Globus pallidus (tissue), 1 donor: ENCODE data around the gene NPTN.
"Not testable (repeated sequence)": the region's sequence is repeated elsewhere in the genome, so short reads cannot be mapped to it uniquely, and the experiment has no call there.

ENCODE experiments used
- DNase-seq: peaks from one replicate; pipeline ENCODE4 v3.0.0-alpha.2; 2015; ENCODE audit warnings: low spot score

NPTN gene

DNA sequence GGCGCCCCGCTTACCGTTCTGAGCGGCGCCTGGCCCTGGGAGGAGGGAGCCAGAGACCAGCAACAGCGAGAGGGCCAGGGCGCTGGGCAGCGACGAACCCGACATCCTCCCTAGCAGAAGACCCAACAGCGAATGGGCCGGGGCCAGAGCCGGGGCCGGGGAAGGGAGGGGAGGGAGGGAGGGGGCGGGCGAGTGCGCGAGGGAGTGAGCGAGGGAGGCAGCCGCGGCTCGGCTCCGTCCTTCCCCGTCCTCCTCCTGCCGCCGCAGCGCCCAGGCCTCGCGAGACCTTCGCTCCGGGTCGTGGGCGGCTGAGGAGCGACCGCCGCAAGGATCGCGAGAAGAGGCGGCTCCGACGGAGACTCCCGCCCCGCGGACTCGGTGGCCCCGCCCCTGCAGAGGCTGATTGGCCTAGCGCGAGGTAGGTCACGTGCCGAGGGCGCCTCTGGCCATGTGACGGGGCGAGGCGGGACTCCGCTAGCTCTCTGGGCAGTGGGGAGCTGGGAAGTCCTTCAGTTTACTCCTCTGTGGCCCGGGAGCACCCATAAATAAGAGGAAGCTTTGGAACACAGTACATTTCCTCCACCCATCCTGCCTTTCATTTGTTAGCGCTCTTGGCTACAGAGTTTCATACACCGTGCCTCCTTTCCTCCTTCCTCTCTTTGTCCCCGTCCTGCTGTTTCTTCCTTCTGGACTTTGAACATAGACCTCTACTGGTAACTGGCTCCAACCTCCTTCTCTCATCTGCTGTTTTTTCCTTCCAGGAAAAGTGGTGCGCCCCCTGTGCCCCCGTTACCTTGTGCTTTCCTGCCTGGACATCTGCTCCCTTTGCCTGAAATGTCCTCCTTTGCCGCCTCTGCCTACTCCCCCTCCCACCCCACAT, at the start of gene NPTN:
TSS of gene NPTN (minus strand) at position 279 of the 880 bp plus-strand sequence. CDS start at position 105, 174 bp downstream.
- peak; percentile 97 for DNase-seq

DNA sequence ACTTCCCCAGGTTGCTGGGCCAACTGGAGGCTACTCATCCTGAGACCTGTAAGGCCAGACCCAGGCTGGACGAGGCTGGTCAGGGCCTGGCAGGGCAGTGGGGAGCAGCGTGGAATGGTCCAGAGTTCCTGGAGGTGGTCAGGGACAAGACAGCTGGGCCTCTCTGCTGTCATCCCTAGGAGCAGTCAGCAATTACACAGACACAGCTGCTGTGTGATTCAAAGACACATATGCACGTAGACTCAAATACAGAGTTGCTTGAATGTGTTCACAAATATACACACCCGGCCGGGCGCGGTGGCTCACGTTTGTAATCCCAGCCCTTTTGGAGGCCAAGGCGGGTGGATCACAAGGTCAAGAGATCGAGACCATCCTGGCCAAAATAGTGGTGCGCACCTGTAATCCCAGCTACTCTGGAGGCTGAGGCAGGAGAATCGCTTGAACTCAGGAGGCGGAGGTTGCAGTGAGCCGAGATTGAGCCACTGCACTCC, 49.5 kb upstream of the NPTN start:
- DNase-seq: no peak

DNA sequence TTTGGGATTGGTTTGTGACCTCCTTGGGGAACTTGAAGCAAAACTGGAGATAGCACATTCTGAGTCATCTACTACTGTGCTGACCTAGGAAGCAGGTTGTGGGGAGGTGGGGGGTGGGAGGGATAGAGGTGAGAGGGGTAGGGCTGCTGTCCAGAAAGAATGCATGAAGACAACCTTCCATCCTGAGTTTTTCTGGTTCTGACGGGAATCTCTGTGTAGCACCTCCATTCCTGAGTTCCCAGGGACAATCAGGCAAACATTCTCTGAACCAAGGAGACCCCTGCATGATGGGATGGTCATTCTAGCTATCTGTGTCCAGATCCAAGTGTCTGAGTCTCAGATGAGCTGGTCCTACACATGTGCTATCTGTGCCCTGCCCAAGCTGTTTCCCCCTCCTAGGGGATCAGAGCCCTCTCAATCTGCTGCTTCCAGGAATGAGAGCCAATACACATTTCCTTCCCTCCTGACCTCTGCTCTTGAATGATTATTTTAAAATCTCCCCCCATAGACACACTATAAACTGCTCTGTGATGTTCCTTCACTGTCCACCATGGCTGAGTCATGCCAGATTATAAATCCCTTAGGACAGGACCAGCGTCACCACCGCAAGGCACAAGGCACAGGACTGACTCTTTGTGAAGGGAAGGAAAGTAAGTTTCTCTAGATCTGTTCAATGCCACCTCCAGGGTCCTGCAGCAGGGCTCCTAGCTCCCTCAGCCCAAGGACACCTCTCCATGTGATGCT, 48.8 kb upstream of the NPTN start:
- DNase-seq: no peak

DNA sequence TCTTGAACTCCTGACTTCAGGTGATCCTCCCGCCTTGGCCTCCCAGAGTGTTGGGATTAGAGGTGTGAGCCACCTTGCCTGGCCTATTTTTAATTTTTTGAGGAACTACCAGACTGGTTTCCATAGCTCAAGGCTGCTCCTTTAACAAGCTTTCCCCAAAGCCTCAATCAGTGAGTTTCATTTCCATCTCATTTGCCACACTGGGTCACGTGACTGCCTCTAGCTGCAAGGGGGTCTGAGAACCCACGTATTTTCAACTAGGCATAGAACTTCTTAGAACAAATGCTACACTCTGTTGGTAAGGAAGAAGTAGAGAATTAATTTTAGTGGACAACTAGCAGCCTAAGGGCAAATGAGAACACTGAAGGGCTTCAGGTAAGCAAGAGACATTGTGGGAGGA, 47.9 kb upstream of the NPTN start:
- no peak for DNase-seq

DNA sequence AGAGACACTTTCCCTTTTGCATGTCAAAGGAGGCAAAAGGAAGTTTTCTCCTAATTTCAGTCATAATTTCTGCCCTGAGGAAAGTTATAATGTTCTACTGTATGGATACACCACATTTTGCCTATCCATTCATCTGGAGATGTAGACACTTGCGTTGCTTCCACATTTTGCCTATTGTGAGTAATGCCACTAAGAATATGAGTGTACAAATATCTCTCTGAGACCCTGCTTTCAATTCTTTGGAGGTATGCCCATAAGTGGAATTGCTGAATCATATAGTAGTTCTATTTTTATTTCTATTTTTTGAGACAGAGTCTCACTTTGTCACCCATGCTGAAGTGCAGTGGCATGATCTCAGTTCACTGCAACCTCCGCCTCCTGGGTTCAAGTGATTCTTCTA, 47.4 kb upstream of the NPTN start:
- DNase-seq: no peak

DNA sequence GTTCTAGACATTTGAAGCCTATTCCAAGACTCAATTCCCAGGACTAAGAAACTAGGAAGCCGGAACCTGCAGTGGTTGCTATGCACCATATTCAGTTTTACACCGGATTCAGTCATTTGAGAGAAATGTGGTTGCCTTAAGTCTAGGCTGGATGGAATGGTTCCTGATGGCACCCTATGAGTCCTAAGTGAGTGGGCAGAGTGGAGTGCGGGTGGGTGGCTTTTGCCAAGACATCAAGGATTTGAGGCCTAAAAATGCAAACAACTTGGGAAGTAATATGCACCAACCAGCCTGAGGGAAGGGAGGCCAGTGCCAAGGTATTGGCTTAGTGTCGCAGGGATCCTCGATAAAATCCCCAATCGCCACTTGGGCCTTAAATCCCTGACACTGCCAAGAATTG, 46.8 kb upstream of the NPTN start:
- DNase-seq: no peak

DNA sequence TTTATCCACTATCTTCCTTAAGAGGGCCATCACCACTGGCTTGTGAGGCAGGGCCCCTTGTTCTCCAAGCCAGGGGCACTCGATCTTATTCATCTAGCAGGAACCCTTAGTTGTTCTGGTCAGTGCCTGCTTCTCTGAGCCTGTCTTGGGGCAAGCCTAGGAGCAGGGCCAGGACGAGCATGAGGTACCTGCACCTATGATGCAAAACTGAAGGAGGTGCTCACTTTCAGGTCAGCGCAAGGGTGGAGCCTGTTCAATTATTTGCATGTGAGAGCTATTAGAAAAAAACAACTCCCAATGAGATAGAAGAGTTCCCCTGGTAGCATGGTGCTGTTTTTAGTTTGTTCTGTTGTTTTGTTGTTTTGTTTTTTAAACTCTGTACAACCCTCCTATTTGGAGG, 46.0 kb upstream of the NPTN start:
- no peak for DNase-seq

DNA sequence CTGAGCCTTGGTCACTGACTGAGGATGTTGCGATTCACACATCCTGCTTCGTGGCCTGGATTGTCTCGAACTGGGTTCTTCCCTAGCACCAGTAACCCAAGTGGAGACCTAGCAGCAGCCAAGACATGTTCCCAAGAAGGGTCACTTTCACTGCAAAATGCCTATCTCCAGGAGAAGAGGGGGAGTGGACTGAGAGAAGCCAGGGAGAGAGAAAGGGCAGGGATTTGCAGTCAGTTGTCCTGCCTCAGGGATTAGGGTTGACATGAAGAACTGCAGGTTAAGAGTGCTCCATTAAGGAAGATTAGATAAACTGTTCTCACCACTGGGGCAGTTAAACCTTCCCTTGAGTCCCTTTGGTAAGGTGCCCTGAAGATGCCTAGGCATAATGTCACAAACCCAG, 45.3 kb upstream of the NPTN start:
- no peak for DNase-seq

DNA sequence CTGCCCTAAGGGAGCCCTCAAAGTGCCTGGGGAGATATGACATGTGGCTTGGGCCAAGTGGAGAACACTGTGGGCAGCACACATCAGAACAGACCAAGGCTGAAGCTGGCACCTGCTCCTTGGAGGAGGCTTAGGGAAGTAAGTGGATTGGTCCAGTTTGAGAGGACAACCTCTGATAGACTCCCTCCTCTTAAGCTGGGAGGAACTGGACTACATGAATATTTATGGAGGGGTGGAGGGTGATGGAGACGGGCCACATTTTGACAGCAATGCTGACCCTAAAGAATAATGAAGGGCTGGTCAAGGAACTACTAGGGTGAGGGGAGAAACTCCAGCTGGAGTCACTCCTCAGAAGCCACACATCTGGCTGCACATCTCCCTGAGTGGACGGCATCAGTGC, 44.5 kb upstream of the NPTN start:
- no peak for DNase-seq

DNA sequence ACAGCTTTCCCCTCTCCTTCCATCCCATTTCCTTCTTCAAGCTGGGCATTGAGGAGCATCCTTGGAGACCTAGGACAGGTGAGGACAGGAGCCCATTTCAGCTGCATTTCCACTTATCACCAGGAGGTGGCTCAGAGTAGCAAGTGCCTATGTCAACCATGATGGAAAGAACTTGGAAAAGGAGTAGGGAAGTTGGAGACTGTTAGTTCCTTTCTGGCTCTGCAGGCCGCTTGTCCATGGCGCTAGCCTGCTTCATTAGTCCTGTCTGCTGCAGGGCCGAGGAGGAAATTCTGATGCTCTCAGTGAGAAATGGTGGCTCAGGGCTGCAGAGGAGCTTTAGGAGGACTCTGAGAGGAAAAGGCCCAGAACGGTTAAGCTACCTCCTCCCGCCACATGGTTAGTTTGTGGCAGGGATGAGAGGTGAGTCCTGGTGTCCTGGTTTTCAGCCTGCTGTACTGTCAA, 44.0 kb upstream of the NPTN start:
- DNase-seq: no peak

DNA sequence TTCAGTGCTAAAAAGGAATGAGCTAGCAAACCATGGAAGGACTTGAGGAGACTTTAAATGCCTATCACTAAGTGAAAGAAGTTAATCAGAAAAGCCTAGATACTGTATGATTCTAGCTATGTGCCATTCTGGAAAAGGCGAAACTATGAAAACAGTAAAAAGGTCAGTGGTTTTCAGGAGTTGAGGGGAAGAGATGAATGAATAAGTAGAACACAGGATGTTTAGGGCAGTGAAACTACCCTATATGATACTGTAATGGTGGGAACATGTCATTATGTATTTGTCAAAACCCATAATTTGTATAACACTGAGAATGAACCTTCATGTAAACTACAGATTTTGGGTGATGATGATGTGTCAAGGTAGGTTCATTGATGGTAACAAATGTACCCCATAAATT, 41.4 kb upstream of the NPTN start:
- no peak for DNase-seq

DNA sequence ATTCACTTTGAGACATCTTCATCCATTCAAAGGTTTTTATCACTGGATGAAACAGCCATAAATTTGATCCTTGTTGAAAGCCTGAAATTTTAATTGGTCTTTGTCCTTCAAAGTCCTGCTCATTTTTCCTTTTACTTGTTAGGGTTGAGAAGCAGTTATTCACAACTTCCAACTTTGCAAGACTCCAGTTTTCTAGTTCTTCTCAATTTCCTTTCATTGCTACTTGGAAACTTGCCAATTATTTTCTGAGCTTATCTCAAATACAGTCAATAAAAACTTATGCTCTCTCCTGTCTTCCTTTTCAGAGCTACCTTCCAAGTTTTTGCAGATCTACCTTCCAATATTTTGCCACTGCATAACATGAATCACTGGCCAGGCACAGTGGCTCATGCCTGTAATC, 27.3 kb upstream of the NPTN start:
- DNase-seq: no peak

DNA sequence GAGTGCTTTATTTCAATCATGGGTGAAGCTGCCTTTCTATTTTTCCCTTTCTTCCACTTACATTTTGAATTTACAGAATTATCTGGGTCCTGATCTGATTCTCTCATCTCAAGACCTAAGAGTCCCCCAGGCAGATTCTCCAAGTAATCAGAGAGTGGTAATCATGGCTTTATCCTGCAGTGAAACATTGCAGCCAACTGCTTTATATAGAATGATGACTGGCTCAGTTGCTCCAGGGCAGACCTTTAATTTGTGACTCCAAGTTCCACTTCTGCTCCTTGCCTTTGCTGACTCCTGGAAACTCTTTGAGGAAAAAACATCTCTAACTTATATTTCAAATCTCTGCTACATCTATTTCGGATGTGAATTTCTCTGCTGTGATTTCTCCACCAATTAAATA, 25.5 kb upstream of the NPTN start:
- no peak for DNase-seq

DNA sequence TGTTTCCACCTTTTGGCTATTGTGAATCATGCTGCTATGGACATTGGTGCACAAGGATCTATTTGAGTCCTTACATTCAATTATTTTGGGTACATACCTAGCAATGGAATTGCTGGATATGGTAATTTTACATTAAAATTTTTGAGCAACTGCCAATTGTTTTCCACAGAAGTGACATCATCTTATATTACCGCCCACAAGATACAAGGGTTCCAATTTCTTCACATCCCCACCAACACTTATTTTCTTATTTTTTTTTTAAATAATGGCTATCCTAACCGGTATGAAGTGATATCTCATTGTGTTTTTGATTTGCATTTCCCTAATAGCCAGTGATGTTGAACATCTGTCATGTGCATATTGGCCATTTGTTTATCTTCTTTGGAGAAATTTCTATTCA, 22.5 kb upstream of the NPTN start:
- DNase-seq: no peak

DNA sequence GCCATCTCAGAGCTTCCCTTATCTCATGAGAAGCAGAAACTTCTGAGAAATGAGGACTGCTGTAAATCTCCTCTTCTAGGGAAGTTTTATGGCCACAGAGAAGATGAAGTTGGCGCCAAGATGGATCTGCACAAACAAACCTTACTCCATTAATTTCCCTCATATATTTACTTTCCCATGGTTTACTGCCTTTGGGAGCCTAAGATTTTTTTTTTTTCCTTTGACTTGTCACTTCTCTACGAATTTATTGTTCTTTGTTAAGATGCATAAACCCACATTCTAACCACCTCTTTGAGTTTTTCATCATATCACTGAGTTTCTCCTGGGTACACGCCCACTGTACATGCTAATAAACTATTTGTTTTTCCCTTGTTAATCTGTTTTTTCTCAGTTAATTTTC, 21.5 kb upstream of the NPTN start:
- DNase-seq: no peak

DNA sequence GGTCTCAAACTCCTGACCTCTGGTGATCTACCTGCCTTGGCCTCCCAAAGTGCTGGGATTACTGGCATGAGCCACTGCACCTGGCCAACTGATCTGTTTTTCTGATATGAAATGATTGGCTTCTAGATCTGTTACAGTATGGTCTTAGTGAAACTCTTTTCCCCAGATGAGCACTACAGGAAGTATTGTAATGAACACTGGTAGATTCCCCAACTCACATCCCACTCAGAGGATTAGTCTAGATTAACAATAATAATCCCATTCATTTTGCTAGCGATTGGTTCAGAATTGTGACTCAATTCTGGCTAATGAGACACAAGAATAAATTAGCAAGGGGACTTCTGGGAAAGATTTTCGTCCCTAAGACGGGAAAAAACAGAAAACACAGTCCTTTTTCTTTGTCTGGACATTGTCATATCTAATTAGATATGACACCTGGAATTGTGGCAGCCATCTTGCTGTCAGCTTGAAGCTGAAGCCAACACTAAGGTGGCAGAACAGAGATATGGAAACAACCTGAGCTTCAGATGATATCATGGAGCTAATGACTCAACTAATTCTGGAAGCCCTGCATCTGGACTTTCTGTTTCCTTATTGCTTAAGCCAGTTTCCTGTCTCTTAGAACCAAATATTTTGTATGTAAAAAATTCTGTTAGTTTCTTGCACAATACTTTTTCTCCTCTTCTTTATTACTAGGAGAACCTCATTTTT, 17.4 kb upstream of the NPTN start:
- DNase-seq: no peak

DNA sequence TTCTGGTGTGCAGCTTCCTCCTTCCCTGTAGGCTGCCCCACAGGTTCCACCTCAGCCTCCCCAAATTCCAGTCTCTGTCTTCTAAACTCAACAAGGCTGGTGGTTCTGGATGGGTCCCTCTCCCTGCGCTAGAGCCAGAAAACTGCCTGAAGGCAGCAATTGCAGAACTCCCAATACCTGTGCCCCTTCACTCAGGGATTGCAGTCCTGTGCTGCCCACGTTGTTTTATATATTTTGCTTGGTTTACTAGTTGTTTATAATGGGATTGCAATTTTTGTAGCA, 14.8 kb upstream of the NPTN start:
- no peak for DNase-seq

DNA sequence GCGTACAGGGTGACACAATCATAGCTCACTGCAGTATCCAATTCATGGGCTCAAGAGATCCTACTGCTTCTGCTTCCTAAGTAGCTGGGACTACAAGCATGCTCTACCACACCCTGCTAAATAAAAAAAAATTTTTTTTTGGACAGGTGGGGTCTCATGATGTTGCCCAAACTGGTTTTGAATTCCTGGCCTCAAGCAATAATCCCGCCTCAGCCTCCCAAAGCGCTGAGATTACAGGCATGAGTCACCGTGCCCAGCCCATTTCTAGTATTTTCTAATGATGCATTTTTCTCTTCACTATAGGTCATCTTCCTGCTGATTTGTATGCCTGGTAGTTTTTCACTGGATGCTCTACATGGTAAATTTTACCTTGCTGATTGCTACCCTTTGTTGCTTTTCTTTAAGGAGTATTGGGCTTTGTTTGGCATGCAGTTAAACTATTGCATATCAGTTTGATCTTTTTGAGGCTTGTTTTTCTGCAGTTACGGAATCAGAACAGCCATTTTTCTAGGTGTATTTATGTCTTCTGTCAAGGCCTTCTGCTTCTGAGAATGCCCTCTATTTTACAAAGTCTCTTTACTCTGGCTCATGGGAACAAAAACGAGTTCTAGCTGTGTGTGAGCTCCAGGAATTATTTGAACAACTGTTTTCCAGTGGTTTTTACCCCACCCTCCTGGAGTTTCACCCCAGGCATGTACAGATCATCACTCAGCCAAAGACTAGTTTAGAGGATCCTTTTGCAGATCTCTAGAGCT, 14.2 kb upstream of the NPTN start:
- DNase-seq: no peak

DNA sequence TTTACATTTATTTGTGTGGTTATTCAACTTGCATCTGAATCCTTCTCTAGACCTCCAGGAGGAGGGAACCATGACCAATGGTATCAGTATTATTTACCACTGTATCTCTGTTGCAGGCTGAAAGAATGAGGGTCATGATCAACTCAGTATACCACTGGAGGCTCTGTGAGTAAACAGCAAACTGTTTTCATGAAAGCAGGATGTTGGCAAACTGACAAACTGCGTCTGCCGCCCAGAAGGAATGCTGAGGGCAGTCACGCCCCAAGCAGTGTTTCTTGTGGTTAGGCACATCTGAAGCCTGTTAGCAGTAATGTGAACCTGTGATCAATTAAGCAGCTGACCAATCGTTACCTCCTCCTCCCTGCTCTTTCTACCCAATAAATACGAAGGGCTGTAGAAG, 6.3 kb upstream of the NPTN start:
- DNase-seq: not testable (repeated sequence)

DNA sequence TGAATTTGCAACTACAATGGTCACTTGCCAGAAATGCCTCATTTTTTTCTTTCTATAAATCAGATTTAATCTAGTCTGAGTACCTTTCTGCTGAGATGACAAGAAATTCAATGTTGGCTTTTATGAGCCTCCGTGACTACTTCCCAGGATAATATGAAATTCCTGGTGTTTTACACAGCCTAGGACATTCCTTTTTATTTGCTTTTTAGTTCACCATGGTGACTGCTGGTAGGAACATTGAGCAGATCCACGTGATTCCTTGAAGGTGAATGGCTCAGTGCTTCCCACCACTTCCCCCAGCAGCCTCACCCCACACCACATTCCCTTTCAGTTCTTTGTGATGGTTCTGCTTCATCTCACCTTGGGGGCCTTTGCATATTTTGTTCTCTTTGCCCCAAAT, 4.3 kb upstream of the NPTN start:
- DNase-seq: no peak

DNA sequence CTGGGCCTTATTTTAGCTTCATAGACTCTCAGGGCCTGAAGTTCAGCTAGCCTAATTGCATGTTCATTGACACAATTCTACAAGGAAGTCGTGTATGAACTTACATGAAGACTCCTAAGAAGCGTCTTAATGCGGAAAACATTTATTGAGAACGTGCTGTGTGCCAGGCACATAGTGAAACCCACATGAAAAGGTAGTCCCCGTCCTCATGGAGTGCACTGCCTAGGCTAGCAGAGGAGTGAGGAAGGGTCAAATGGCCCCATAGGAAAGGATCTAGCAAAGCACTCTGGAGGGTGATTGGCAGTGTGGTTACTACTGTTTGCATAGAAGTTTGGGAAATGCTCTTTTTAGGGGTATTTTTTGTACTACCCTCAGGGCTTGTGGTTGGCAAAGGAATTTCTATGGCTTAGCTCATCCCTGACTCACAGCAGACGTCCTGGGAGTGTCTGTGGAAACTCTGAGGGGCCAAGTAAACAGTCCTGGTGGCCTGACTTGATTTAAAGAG, 854 bp upstream of the NPTN start:
- DNase-seq: no peak

DNA sequence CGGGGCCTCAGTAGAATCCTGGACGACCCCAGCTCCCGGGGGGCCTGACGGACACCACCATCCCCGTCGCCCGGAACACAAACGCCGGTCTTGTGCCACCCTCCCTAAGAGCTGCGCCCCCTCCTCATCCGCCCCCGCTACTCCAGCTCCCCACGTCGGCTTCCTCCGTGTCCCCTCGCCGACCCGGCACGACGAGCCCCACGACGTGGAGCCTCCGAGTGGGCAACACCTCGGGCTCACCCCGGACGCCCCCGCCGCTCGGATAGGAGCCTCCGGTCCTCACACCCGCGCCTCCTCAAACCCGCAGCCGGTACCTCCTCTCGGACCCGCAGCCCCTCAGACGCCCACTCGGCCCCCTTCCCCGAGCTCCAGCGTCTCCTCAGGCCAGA, 525 bp downstream of the NPTN start:
- no peak for DNase-seq
